Activated B cell treated with CpG ODN at 0.5 μM for 24 hours (primary cell): ENCODE results near the gene SLC26A8. TPM values are rescaled to one million over a fixed set of nuclear protein-coding genes. Genes with fewer than 3 reads are reported as not detected.

Experiments used
- ATAC-seq: fragments of 200-7000 bp; cut with Tn5 transposase; one replicate; pipeline ENCODE4 v1.10.0; 2021; ENCODE audit warnings: low read depth, mild to moderate bottlenecking, moderate library complexity
- CTCF ChIA-PET: fragments of 350-600 bp; sonication (Branson Sonifier 250); formaldehyde crosslinking; loops from one replicate; lab custom pipeline; 2021; ENCODE audit warnings: antibody characterized with exemption; lab: Charles Lee
- POLR2A ChIA-PET: fragments of 350-600 bp; sonication (Branson Sonifier 250); formaldehyde crosslinking; loops from one replicate; lab custom pipeline; 2021; ENCODE audit warnings: antibody characterized with exemption; lab: Charles Lee
- DNase-seq: peaks from one replicate; pipeline ENCODE4 v3.0.0; 2022
- H3K27ac Mint-ChIP-seq: one replicate; pipeline ENCODE4 v1.8.0; 2020; ENCODE audit warnings: mixed read lengths
- H3K27me3 Mint-ChIP-seq: one replicate; pipeline ENCODE4 v1.8.0; 2021; ENCODE audit warnings: mixed read lengths
- H3K36me3 Mint-ChIP-seq: one replicate; pipeline ENCODE4 v1.8.0; 2021; ENCODE audit warnings: low read depth, mixed read lengths
- H3K4me1 Mint-ChIP-seq: one replicate; pipeline ENCODE4 v1.8.0; 2021; ENCODE audit warnings: mixed read lengths
- H3K4me3 Mint-ChIP-seq: one replicate; pipeline ENCODE4 v1.8.0; 2020; ENCODE audit warnings: mild to moderate bottlenecking, mixed read lengths
- H3K9me3 Mint-ChIP-seq: one replicate; pipeline ENCODE4 v1.8.0; 2020; ENCODE audit warnings: mixed read lengths
- CTCF ChIP-seq: fragments of 200-600 bp; IDR thresholded peaks from one replicate; pipeline ENCODE4 v1.8.0; 2022; ENCODE audit warnings: antibody characterized with exemption, mild to moderate bottlenecking
- intact Hi-C: fragments of 100-400 bp; cut with micrococcal nuclease; formaldehyde crosslinking; loops from one replicate; pipeline ENCODE4 v1.15.1; 2024
- total RNA-seq: library from RNA; stranded (reverse); gene quantifications from 2 replicates; pipeline ENCODE4 v1.2.3, GENCODE V29; 2022

Gene SLC26A8
- total RNA-seq, 1 donor from 2014 or later: not detected

DNA sequence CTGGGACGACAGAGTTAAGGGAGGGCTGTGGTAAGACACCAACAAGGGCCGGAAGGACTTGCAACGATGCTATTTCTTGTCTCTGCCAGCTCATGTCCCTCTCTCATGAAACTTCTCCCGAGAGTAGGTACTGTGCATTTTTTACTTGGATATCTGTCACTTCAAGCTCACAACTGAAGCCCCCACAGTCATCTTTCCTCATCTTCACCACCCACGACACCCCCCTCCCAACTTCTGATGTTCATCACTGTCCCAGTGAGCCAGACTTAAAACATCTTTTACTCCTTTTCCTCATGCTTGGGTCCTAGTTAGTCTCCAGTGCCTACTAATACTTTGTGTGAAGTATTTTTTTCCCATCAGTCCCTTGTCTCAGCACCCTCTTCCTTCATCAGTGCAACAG is 68.9 kb downstream of the SLC26A8 start:
- H3K27me3 Mint-ChIP-seq: peaks cover 17% of the 10 kb centered on the region
- ATAC-seq (no peak), DNase-seq (no peak)
- H3K4me1 Mint-ChIP-seq: no peaks in the 10 kb centered on the region
- POLR2A ChIA-PET: no interaction called here
- intact Hi-C loops: no loop called here
- CTCF ChIA-PET: no interaction called here
- no peak overlapping the region for H3K4me3 Mint-ChIP-seq
- H3K9me3 Mint-ChIP-seq: no peaks in the 10 kb centered on the region
- TF ChIP-seq CTCF: no peak
- no peak overlapping the region for H3K27ac Mint-ChIP-seq
- no peaks in the 10 kb centered on the region for H3K36me3 Mint-ChIP-seq

GRCh38 chr6:35955071-35955470 is 69.4 kb downstream of the SLC26A8 start:
- intact Hi-C loops: no loop called here
- TF ChIP-seq CTCF: no peak
- ChIA-PET POLR2A (no interaction called here), CTCF (no interaction called here)
- DNase-seq (no peak), ATAC-seq (no peak)
- no peaks in the 10 kb centered on the region for H3K36me3 Mint-ChIP-seq
- no peaks in the 10 kb centered on the region for H3K4me1 Mint-ChIP-seq
- no peak overlapping the region for H3K4me3 Mint-ChIP-seq
- peaks cover 16% of the 10 kb centered on the region for H3K27me3 Mint-ChIP-seq
- no peaks in the 10 kb centered on the region for H3K9me3 Mint-ChIP-seq
- H3K27ac Mint-ChIP-seq: no peak overlapping the region

- Mint-ChIP-seq H3K4me1 (no peaks in the 10 kb centered on the region), H3K27me3 (peaks cover 12% of the 10 kb centered on the region), H3K9me3 (no peaks in the 10 kb centered on the region), H3K27ac (no peak overlapping the region), H3K36me3 (no peaks in the 10 kb centered on the region), H3K4me3 (no peak overlapping the region)
- TF ChIP-seq CTCF: no peak
- ChIA-PET POLR2A (no interaction called here), CTCF (no interaction called here)
- DNase-seq: no peak
- intact Hi-C loops: no loop called here
- ATAC-seq: no peak
Measured at GRCh38 chr6:35954333-35954732, 70.1 kb downstream of the SLC26A8 start.

- POLR2A ChIA-PET: no interaction called here
- peaks cover 2% of the 10 kb centered on the region for H3K27me3 Mint-ChIP-seq
- no peak for ATAC-seq
- CTCF ChIA-PET: no interaction called here
- no peaks in the 10 kb centered on the region for H3K36me3 Mint-ChIP-seq
- no peak overlapping the region for H3K4me3 Mint-ChIP-seq
- no peak for DNase-seq
- intact Hi-C loops: no loop called here
- H3K9me3 Mint-ChIP-seq: no peaks in the 10 kb centered on the region
- no peaks in the 10 kb centered on the region for H3K4me1 Mint-ChIP-seq
- TF ChIP-seq CTCF: no peak
- H3K27ac Mint-ChIP-seq: no peak overlapping the region
Measured at GRCh38 chr6:35948725-35949124, 75.7 kb downstream of the SLC26A8 start.

DNA sequence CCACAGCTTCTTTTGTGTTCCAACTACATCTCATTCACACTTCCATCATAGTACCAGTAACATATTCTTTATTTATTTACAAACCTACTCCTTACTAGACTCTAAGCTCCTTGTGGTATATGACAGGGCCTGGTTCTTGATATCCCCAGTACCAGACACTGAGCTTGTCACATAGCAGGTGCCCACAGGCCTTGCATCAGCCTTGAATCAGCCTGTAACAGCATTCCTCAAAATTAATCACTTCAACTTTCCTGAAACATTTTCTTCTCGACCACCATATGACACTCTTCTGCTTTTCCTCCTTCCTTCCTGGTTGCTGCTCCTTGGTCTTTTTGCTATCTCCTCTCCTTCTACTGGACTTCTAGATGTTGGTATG is 78.8 kb downstream of the SLC26A8 start:
- H3K27ac Mint-ChIP-seq: no peak overlapping the region
- no peak overlapping the region for H3K4me3 Mint-ChIP-seq
- ATAC-seq: no peak
- TF ChIP-seq CTCF: no peak
- ChIA-PET POLR2A (no interaction called here), CTCF (no interaction called here)
- no peaks in the 10 kb centered on the region for H3K9me3 Mint-ChIP-seq
- H3K36me3 Mint-ChIP-seq: no peaks in the 10 kb centered on the region
- H3K27me3 Mint-ChIP-seq: no peaks in the 10 kb centered on the region
- no peak for DNase-seq
- no peaks in the 10 kb centered on the region for H3K4me1 Mint-ChIP-seq
- intact Hi-C loops: no loop called here
